GM19395 (cell line): ENCODE data around the gene KCTD7.
A peak's percentile ranks its signal among the peaks of the same experiment; 100 is the strongest.
"Not testable (repeated sequence)": the region's sequence is repeated elsewhere in the genome, so short reads cannot be mapped to it uniquely, and the experiment has no call there.

Experiments used
- ATAC-seq: cut with Tn5 transposase; IDR thresholded peaks from one replicate; pipeline ENCODE4 v1.9.1; 2021; ENCODE audit warnings: mild to moderate bottlenecking, moderate library complexity; ENCODE audit not compliant: unreplicated experiment

KCTD7 gene

GRCh38 chr7:66681491-66682349 is 53.0 kb downstream of the KCTD7 start:
- ATAC-seq = peak; percentile 93

DNA sequence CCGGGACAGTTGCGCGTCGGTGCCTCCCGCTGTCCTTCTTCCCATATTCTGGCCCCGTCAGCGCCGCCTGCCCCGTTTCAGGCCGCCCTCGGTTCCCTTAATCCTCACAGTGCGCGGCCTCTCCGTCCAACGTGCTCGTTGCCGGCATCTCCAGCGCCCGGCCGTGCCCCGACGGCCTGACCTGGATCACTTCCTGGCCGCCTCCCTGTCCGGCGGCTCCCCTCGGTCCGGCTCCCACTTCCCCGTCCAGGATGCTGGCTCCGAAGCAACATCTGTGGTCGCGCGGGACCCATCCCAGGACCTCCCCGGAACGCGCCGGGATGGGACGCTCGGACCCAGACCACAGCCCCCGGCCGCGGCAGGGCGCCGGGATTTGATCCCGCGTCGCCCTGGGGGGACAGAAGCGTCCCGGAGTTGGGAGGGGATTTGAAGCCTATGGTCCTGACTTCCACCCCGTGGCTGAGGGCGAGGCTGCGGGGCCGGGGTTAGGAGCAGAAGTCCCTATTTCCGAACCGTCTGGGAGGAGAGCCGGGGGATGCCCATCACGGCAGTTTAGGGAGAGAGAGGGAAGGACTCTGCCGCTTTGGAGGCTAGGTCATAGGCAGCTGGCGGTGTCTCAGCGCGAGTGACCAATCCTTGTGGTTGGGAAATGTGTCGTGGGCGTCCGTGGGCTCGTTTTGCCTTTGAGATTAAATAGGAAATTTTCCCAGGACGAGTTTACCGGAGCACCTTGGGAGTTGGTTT is 53.8 kb downstream of the KCTD7 start:
- peak; percentile 33 for ATAC-seq

- ATAC-seq = not testable (repeated sequence)
Observed at GRCh38 chr7:66683094-66683769, 54.6 kb downstream of the KCTD7 start.

DNA sequence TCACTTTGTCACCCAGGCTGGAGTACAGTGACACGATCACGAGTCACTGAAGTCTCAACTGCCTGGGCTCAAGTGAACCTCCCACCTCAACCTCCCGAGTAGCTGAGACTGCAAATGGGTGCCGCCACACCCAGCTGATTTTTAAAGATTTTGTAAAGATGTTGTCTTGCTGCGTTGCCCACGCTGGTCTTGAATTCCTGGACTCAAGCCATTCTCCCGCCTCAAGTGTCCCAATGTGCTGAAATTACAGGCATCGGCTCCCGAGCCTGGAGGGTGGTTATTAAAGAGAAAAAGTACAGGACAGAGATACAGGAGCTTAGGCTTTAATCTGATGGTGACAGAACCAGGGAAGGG is 55.1 kb downstream of the KCTD7 start:
- ATAC-seq = no peak

DNA sequence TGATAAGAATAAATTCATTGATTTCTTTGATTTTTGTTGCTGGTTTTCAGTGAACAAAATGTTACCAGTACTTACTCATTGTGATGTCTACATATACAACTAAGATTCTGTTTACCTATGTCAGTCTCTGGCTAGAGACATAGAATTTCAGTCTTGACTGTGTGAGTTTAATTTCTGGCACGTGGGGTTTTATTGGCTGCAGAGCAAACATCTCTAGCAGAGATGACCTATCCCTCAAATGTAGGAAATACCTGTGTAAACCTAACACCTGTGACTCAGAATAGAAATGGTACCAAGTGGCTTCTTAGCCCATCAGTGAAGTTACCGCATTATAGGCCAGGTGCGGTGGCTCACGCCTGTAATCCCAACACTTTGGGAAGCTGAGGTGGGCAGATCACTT is 57.0 kb downstream of the KCTD7 start:
- ATAC-seq = not testable (repeated sequence)

GRCh38 chr7:66687186-66687585 is 58.5 kb downstream of the KCTD7 start:
- ATAC-seq = no peak

DNA sequence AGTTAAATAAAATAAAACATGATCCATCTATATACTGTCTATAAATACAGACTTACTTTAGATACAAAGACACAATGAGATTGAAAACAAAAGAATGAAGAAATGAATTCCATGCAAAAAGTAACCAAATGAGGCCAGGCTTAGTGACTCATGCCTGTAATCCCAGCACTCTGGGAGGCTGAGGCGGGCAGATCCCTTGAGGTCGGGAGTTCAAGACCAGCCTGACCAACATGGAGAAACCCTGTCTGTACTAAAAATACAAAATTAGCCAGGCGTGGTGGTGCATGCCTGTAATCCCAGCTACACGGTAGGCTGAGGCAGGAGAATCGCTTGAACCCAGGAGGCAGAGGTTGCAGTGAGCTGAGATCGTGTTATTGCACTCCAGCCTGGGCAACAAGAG is 59.0 kb downstream of the KCTD7 start:
- not testable (repeated sequence) for ATAC-seq

DNA sequence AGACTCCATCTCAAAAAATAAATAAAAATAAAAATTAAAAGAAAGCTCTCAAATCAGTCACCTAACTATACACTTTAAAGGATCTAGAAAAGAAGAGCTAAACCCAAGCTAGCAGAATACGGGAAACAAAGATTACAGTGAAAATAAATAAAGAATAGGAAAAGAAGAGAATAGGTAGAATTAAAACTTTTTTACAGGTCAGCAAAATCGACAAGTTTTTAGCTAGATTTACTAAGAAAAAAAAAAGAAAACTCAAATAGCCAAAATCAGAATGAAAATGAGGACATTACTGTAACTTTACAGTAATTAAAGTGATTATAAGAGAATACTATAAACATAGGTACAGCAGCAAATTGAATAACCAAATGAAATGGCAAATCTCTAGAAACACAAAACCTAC is 60.4 kb downstream of the KCTD7 start:
- no peak for ATAC-seq

DNA sequence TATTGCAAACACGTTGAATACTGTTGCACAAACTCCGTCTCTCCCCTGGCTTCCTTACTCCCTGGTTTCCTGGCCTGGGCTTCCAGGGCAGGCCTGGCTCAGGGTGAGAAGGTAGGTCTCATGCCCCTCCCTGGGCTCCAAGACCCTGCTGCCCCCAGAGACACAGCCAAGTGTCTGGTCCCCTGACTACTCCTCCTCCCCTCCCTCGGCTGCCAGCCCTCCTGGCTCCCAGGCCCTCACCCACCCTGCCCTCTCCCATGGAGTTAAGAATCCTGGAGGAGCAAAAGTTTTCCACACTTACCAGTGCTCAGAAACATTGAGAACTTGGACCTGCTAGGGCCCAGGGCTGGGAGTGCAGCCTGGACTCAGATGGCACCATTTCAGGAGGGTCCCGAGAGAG is 64.7 kb downstream of the KCTD7 start:
- ATAC-seq = no peak
